ENCODE data around the gene GIPC1.

GIPC1 gene

GRCh38 chr19:14487370-14488125 lies 8.4 kb downstream of the GIPC1 start:
- no peak overlapping the region for H3K4me3 ChIP-seq (ENCODE audit: low read length)
- H3K4me1 ChIP-seq (ENCODE audit: insufficient read depth, low read length), result no peaks in the 10 kb centered on the region
- WGBS, result 94% methylated on average over 15 of the region's 16 CpGs
- H3K36me3 ChIP-seq (ENCODE audit: insufficient read depth, low read length), result peaks cover 33% of the 10 kb centered on the region
- H3K27ac ChIP-seq (ENCODE audit: low read depth, low read length), result no peak overlapping the region
- H3K9ac ChIP-seq (ENCODE audit: low read depth, low read length), result no peak overlapping the region
- H3K27me3 ChIP-seq (ENCODE audit: insufficient read depth, low read length), result no peaks in the 10 kb centered on the region
- H3K9me3 ChIP-seq (ENCODE audit: insufficient read depth, low read depth, low read length), result no peaks in the 10 kb centered on the region

- WGBS, result 97% methylated on average over 18 of the region's 18 CpGs
- Histone ChIP-seq H3K27ac (ENCODE audit: low read depth, low read length) (no peak overlapping the region), H3K9ac (ENCODE audit: low read depth, low read length) (no peak overlapping the region), H3K4me1 (ENCODE audit: insufficient read depth, low read length) (no peaks in the 10 kb centered on the region), H3K9me3 (ENCODE audit: insufficient read depth, low read depth, low read length) (no peaks in the 10 kb centered on the region), H3K27me3 (ENCODE audit: insufficient read depth, low read length) (no peaks in the 10 kb centered on the region), H3K36me3 (ENCODE audit: insufficient read depth, low read length) (peaks cover 30% of the 10 kb centered on the region), H3K4me3 (ENCODE audit: low read length) (no peak overlapping the region)
These were observed 13.6 kb downstream of the GIPC1 start for GRCh38 chr19:14482172-14482941.

- H3K9me3 ChIP-seq (ENCODE audit: insufficient read depth, low read depth, low read length), result no peaks in the 10 kb centered on the region
- WGBS, result 94% methylated on average over 4 of the region's 5 CpGs
- H3K4me1 ChIP-seq (ENCODE audit: insufficient read depth, low read length), result peaks cover 7% of the 10 kb centered on the region
- H3K4me3 ChIP-seq (ENCODE audit: low read length), result no peak overlapping the region
- H3K27me3 ChIP-seq (ENCODE audit: insufficient read depth, low read length), result no peaks in the 10 kb centered on the region
- no peak overlapping the region for H3K9ac ChIP-seq (ENCODE audit: low read depth, low read length)
- H3K27ac ChIP-seq (ENCODE audit: low read depth, low read length), result no peak overlapping the region; the same call in 1 of the 2 replicates
- H3K36me3 ChIP-seq (ENCODE audit: insufficient read depth, low read length), result peaks cover 24% of the 10 kb centered on the region
These were observed 15.2 kb downstream of the GIPC1 start for GRCh38 chr19:14480700-14481079.

- H3K27ac ChIP-seq (ENCODE audit: low read depth, low read length), result no peak overlapping the region; the same call in 1 of the 2 replicates
- WGBS, result 51% methylated on average over 43 of the region's 43 CpGs
- H3K27me3 ChIP-seq (ENCODE audit: insufficient read depth, low read length), result no peaks in the 10 kb centered on the region
- H3K9me3 ChIP-seq (ENCODE audit: insufficient read depth, low read depth, low read length), result no peaks in the 10 kb centered on the region
- no peak overlapping the region for H3K9ac ChIP-seq (ENCODE audit: low read depth, low read length)
- no peak overlapping the region for H3K4me3 ChIP-seq (ENCODE audit: low read length)
- peaks cover 11% of the 10 kb centered on the region for H3K4me1 ChIP-seq (ENCODE audit: insufficient read depth, low read length)
- H3K36me3 ChIP-seq (ENCODE audit: insufficient read depth, low read length), result peaks cover 24% of the 10 kb centered on the region
These were observed 15.8 kb downstream of the GIPC1 start for GRCh38 chr19:14479975-14480699.

- peaks cover 11% of the 10 kb centered on the region for H3K4me1 ChIP-seq (ENCODE audit: insufficient read depth, low read length)
- 93% methylated on average over 14 of the region's 14 CpGs for WGBS
- no peaks in the 10 kb centered on the region for H3K27me3 ChIP-seq (ENCODE audit: insufficient read depth, low read length)
- peaks cover 24% of the 10 kb centered on the region for H3K36me3 ChIP-seq (ENCODE audit: insufficient read depth, low read length)
- no peak overlapping the region for H3K4me3 ChIP-seq (ENCODE audit: low read length)
- H3K9me3 ChIP-seq (ENCODE audit: insufficient read depth, low read depth, low read length), result no peaks in the 10 kb centered on the region
- no peak overlapping the region for H3K27ac ChIP-seq (ENCODE audit: low read depth, low read length)
- no peak overlapping the region for H3K9ac ChIP-seq (ENCODE audit: low read depth, low read length)
These were observed 16.5 kb downstream of the GIPC1 start for GRCh38 chr19:14479309-14479974.

GRCh38 chr19:14478113-14478545 lies 17.8 kb downstream of the GIPC1 start:
- WGBS, result 95% methylated on average over 24 of the region's 24 CpGs
- H3K27me3 ChIP-seq (ENCODE audit: insufficient read depth, low read length), result no peaks in the 10 kb centered on the region
- no peaks in the 10 kb centered on the region for H3K9me3 ChIP-seq (ENCODE audit: insufficient read depth, low read depth, low read length)

GRCh38 chr19:14477418-14478112 lies 18.4 kb downstream of the GIPC1 start:
- Histone ChIP-seq H3K36me3 (ENCODE audit: insufficient read depth, low read length) (peaks cover 24% of the 10 kb centered on the region), H3K27me3 (ENCODE audit: insufficient read depth, low read length) (no peaks in the 10 kb centered on the region), H3K4me1 (ENCODE audit: insufficient read depth, low read length) (peaks cover 15% of the 10 kb centered on the region), H3K9me3 (ENCODE audit: insufficient read depth, low read depth, low read length) (no peaks in the 10 kb centered on the region), H3K4me3 (ENCODE audit: low read length) (no peak overlapping the region), H3K9ac (ENCODE audit: low read depth, low read length) (no peak overlapping the region), H3K27ac (ENCODE audit: low read depth, low read length) (no peak overlapping the region)
- 93% methylated on average over 10 of the region's 10 CpGs for WGBS

More at GRCh38 chr19:14478113-14478545, 17.8 kb downstream of the GIPC1 start:
- Histone ChIP-seq H3K9ac (ENCODE audit: low read depth, low read length) (no peak overlapping the region), H3K4me3 (ENCODE audit: low read length) (no peak overlapping the region), H3K27ac (ENCODE audit: low read depth, low read length) (no peak overlapping the region), H3K4me1 (ENCODE audit: insufficient read depth, low read length) (peaks cover 11% of the 10 kb centered on the region), H3K36me3 (ENCODE audit: insufficient read depth, low read length) (peaks cover 24% of the 10 kb centered on the region)

- no peak overlapping the region for H3K9ac ChIP-seq (ENCODE audit: low read depth, low read length)
- 82% methylated on average over 26 of the region's 26 CpGs for WGBS
- peaks cover 15% of the 10 kb centered on the region for H3K4me1 ChIP-seq (ENCODE audit: insufficient read depth, low read length)
- no peak overlapping the region for H3K27ac ChIP-seq (ENCODE audit: low read depth, low read length)
- H3K36me3 ChIP-seq (ENCODE audit: insufficient read depth, low read length), result peaks cover 21% of the 10 kb centered on the region
- H3K9me3 ChIP-seq (ENCODE audit: insufficient read depth, low read depth, low read length), result no peaks in the 10 kb centered on the region
- H3K4me3 ChIP-seq (ENCODE audit: low read length), result no peak overlapping the region
- H3K27me3 ChIP-seq (ENCODE audit: insufficient read depth, low read length), result no peaks in the 10 kb centered on the region
These were observed 19.1 kb downstream of the GIPC1 start for GRCh38 chr19:14476673-14477401.

GRCh38 chr19:14476327-14476672 lies 19.6 kb downstream of the GIPC1 start:
- H3K9me3 ChIP-seq (ENCODE audit: insufficient read depth, low read depth, low read length), result no peaks in the 10 kb centered on the region
- H3K27ac ChIP-seq (ENCODE audit: low read depth, low read length), result no peak overlapping the region
- WGBS, result 89% methylated on average over 7 of the region's 7 CpGs
- H3K27me3 ChIP-seq (ENCODE audit: insufficient read depth, low read length), result no peaks in the 10 kb centered on the region
- H3K36me3 ChIP-seq (ENCODE audit: insufficient read depth, low read length), result peaks cover 21% of the 10 kb centered on the region
- no peak overlapping the region for H3K4me3 ChIP-seq (ENCODE audit: low read length)
- no peak overlapping the region for H3K9ac ChIP-seq (ENCODE audit: low read depth, low read length)
- H3K4me1 ChIP-seq (ENCODE audit: insufficient read depth, low read length), result peaks cover 15% of the 10 kb centered on the region
